GM18868 (cell line): ENCODE results near the gene CCDC188.
A peak's percentile ranks its signal among the peaks of the same experiment; 100 is the strongest.

Experiments used
- ATAC-seq: cut with Tn5 transposase; IDR thresholded peaks from one replicate; pipeline ENCODE4 v1.9.1; 2021; ENCODE audit warnings: mild to moderate bottlenecking, moderate library complexity; ENCODE audit not compliant: unreplicated experiment

The CCDC188 gene

DNA sequence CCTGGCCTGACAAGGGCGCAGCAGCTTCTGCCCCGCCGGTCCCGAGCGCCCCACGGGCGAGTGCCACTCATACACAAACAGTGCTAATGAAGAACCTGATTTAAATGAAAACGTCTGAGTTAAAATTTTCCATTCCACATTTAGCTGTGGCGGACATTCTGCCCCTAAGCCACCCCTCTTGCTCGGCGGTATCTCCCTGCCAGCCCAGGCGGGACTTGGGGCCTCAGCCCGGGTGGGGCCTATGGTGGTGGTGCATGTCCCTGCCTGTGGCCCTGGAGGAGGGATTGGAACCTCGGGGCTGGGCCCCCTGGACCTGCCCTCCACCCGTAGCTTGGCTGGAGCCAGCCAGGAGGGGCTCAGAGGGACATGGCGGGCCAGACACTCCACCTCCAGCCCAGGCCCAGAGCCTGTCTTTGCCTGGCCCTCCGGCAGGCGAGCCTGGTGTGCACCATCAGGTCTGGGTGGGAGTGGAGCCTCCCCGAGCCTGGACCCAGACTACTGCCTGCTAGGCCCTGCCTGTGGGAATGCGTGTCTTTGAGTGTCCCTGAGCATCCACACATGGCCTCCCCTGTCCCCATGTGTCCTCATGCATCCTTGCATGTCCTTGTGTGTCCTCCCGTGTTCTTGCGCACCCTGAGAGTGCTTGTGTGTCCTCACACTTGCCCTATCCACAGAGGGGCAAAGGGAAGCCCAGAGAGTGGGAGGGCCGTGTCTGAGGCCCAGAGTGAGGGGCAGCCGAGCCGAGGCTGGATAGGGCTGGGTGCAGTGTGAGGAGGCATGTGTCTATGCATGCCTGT is 14.9 kb downstream of the CCDC188 start:
- ATAC-seq, result no peak

- ATAC-seq, result no peak
Observed at GRCh38 chr22:20135265-20135664, 15.6 kb downstream of the CCDC188 start.

- ATAC-seq, result no peak
Observed at GRCh38 chr22:20133930-20134549, 16.8 kb downstream of the CCDC188 start.

GRCh38 chr22:20132686-20133246 is 18.1 kb downstream of the CCDC188 start:
- ATAC-seq, result no peak

- peak; percentile 11 for ATAC-seq
Observed at GRCh38 chr22:20131859-20132685, 18.8 kb downstream of the CCDC188 start.

DNA sequence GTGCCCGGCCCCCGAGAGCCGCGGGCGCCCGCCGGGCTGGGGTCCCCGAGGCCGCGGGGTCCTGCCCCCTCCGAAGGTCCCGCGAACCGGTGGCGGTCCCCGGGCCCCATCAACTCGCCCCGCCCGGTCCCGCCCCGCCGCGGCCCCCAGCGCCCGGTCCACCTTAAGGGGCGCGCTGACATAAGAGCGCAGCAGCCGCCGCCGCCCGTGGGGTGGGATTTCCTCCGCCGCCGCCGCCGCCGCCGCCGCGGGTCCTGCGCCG is 19.3 kb downstream of the CCDC188 start, which contains the start of gene ZDHHC8:
ZDHHC8 (plus strand) TSS at position 208 of the 262 bp plus-strand sequence. CDS start 144 bp downstream, outside the sequence.
- peak; percentile 43 for ATAC-seq

- ATAC-seq, result peak; percentile 44
Observed at GRCh38 chr22:20130731-20131596, 19.9 kb downstream of the CCDC188 start.

GRCh38 chr22:20130319-20130718 is 20.5 kb downstream of the CCDC188 start:
- ATAC-seq, result no peak

GRCh38 chr22:20129747-20130014 is 21.2 kb downstream of the CCDC188 start:
- no peak for ATAC-seq

- ATAC-seq, result no peak
Observed at GRCh38 chr22:20128902-20129746, 21.7 kb downstream of the CCDC188 start.

DNA sequence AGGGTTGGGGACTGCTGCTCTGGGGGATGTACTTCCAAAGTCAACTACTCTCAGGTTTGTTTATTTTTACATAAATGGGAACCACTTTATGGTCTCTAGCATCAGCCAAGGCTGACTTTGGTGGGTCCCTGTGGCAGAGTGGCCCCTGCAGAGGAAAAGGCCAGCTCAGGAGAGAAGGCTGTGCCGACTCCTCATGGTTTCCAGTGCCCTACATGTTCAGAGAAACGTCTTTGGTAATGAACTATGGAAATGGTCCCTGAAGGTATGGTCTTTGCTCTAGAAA is 22.3 kb downstream of the CCDC188 start:
- no peak for ATAC-seq

GRCh38 chr22:20127869-20128618 is 22.8 kb downstream of the CCDC188 start:
- no peak for ATAC-seq

DNA sequence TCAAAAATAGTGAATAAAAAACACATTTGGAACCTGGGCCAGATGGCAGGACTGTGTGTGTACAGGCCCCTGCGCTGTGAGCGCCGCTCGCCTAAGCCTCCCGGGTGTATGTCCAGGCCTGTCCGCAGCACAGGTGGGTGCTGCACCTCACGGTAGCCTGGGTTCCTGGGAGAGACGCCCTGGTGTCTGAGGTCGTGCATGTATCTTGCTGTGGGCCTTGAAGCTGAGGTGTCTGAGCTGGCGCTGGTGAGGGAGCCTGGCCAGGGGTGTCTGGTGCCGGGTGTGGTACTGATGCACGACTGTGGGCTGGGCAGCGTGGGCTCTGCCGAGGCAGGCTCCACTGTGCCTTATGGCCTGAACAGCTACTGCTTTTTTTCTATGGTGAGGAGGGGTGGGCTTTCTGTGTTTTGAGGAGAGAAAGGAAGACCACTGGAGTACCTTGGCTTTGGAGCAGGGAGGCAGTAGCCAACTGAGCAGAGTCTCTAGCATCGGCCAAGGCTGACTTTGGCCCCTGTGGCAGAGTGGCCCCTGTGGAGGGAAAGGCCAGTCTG is 23.5 kb downstream of the CCDC188 start:
- no peak for ATAC-seq

DNA sequence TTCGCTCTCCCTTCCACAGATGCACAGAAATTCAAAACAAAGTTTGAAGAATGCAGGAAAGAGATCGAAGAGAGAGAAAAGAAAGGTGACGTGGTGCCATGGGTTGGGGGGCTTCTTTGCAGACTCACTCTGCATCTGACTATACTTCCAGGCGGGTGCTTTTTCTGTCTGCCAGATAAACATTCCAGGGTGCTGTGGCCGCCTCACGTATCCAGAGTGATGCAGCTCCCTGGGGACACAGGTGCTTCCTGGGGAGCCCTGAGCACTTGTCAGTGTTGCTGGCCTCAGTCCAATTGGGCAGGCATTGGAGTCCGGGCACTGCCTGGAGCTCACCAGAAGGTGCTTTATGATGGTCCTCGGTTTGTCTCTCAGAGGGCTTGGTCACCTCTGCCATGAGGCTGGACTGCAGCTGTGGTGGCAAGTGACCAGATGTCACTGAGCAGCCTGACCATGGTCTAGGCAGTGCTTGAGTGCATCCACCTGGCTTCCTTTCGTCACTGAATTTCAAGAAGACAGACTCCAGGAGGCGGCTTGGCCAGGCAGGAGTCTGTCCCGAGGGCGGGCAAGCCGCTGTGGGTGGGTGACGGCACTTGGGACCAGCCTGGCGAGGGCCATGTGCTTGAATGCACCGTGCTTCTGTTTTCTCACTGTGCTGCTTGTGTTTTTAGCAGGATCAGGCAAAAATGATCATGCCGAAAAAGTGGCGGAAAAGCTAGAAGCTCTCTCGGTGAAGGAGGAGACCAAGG is 24.4 kb downstream of the CCDC188 start:
- ATAC-seq, result no peak

- no peak for ATAC-seq
Observed at GRCh38 chr22:20125201-20126174, 25.4 kb downstream of the CCDC188 start.

DNA sequence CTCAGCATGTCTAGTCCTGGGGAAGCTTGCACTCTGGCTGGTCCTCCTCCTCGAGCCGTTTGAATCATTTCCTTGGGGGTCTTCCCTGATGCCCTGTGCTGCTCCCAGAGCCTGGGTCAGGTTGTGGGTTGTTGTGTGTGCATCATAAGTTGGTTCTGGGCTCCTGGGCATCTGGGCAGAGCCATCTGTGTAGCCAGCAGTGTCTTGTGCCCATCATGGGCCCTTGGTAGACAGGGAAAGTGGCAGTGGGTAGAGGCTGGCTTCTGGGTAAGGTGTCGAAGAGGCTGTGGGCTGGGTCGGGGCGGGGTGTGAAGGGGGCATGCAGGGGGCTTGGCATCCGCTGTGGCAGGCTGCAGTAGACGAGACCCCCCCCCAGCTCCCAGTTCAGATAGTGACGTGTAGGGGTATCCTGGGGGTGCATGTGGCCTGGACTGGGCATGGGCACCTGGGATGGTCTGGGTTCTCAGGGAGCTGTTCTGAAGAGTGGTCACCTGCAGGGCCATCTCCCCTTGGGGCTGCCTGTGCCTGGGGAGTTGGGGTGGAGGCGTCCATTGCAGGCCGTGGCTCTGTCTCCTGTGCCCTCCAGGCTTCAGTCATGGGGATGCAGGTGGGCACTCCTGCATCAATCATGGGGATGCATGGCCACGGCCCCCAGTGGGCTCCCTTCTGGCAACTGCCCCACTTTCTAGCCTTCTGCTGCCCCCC is 26.6 kb downstream of the CCDC188 start:
- no peak for ATAC-seq
